K562 (cell line): ENCODE measurements around the gene BRME1. TPM values are rescaled to one million over a fixed set of nuclear protein-coding genes. Genes with fewer than 3 reads are reported as not detected.

Experiments
- CREB3 ChIP-seq: fragments of 450-650 bp; conservative IDR thresholded peaks from 2 replicates; pipeline ENCODE4 v1.6.1; 2016; ENCODE audit warnings: missing genetic modification characterization, low read depth, mild to moderate bottlenecking, missing compliant biosample characterization, moderate library complexity
- ESRRA ChIP-seq: fragments of 450-650 bp; IDR thresholded peaks from 2 replicates; pipeline ENCODE4 v1.6.1; 2014; ENCODE audit warnings: low read depth, mild to moderate bottlenecking, moderate library complexity, borderline replicate concordance
- FOXM1 ChIP-seq, 2 experiments: fragments of 450-650 bp in 1 of 2; sonication (generic) in 1 of 2; formaldehyde crosslinking in 1 of 2; IDR thresholded peaks; 2 replicates each; pipeline versions ENCODE4 v1.6.1 to v1.9.0; 2017 to 2022; ENCODE audit warnings: low read depth in 2 of 2, mild to moderate bottlenecking in 2 of 2, missing genetic modification reagents in 1 of 2, moderate library complexity in 1 of 2
- GTF2B ChIP-seq: IDR thresholded peaks from 2 replicates; pipeline ENCODE4 v1.6.1; 2011; ENCODE audit not compliant: insufficient read length; ENCODE audit errors: extremely low read depth
- IRF1 ChIP-seq: sonication (generic); formaldehyde crosslinking; IDR thresholded peaks from 2 replicates; pipeline ENCODE4 v1.8.0; 2022; ENCODE audit warnings: missing genetic modification reagents, mild to moderate bottlenecking, borderline replicate concordance
- KLF1 ChIP-seq: fragments of 450-650 bp; IDR thresholded peaks from 2 replicates; pipeline ENCODE4 v1.6.1; 2016; ENCODE audit warnings: missing genetic modification characterization, missing compliant biosample characterization
- POLR2B ChIP-seq: fragments of 450-650 bp; IDR thresholded peaks from 2 replicates; pipeline ENCODE4 v1.6.1; 2018; ENCODE audit warnings: low read depth; ENCODE audit not compliant: partially characterized antibody
- PYGO2 ChIP-seq: fragments of 450-650 bp; IDR thresholded peaks from 2 replicates; pipeline ENCODE4 v1.6.1; 2016; ENCODE audit warnings: mild to moderate bottlenecking, missing genetic modification characterization, moderate library complexity, missing compliant biosample characterization
- SMARCE1 ChIP-seq: fragments of 450-650 bp; IDR thresholded peaks from 2 replicates; pipeline ENCODE4 v1.7.1; 2016; ENCODE audit warnings: mild to moderate bottlenecking
- TBL1XR1 ChIP-seq, 2 experiments: IDR thresholded peaks; 2 replicates each; pipeline ENCODE4 v1.6.1; 2012; ENCODE audit warnings: improper control_type of control experiment in 2 of 2, low read length in 2 of 2, mild to moderate bottlenecking in 1 of 2
- ZBTB1 ChIP-seq: sonication (generic); formaldehyde crosslinking; IDR thresholded peaks from 2 replicates; pipeline ENCODE4 v1.8.1; 2023; ENCODE audit warnings: missing genetic modification reagents, low read depth, mild to moderate bottlenecking, borderline replicate concordance
- ZBTB17 ChIP-seq: fragments of 450-650 bp; formaldehyde crosslinking; IDR thresholded peaks from 2 replicates; pipeline ENCODE4 v1.4.0; 2020; ENCODE audit warnings: mild to moderate bottlenecking
- ZBTB49 ChIP-seq: sonication (generic); formaldehyde crosslinking; IDR thresholded peaks from 2 replicates; pipeline ENCODE4 v1.8.0; 2022; ENCODE audit warnings: missing genetic modification reagents, mild to moderate bottlenecking, borderline replicate concordance
- ZKSCAN8 ChIP-seq: fragments of 200-800 bp; sonication (Bioruptor generic); IDR thresholded peaks from 2 replicates; pipeline ENCODE4 v1.6.1; 2016; ENCODE audit warnings: missing genetic modification characterization, missing compliant biosample characterization
- ZNF197 ChIP-seq: fragments of 200-800 bp; sonication (Bioruptor generic); IDR thresholded peaks from 2 replicates; pipeline ENCODE4 v1.6.1; 2016; ENCODE audit warnings: low read depth, missing genetic modification characterization, missing compliant biosample characterization
- ZNF232 ChIP-seq: sonication (generic); formaldehyde crosslinking; IDR thresholded peaks from 2 replicates; pipeline ENCODE4 v1.8.0; 2022; ENCODE audit warnings: mild to moderate bottlenecking, missing genetic modification reagents
- ZNF41 ChIP-seq: fragments of 250-450 bp; sonication (Bioruptor Pico); conservative IDR thresholded peaks from 2 replicates; pipeline ENCODE4 v1.4.0; 2020; ENCODE audit warnings: mild to moderate bottlenecking
- ZNF518B ChIP-seq: fragments of 250-450 bp; sonication (Bioruptor Pico); IDR thresholded peaks from 2 replicates; pipeline ENCODE4 v1.5.0; 2021; ENCODE audit warnings: mild to moderate bottlenecking, moderate library complexity
- ZNF766 ChIP-seq: fragments of 200-800 bp; sonication (Bioruptor generic); conservative IDR thresholded peaks from 2 replicates; pipeline ENCODE4 v1.6.1; 2016; ENCODE audit warnings: missing genetic modification characterization, missing compliant biosample characterization
- polyA plus RNA-seq, 8 experiments: library from polyadenylated mRNA; depleted of rRNA in 4 of 8; stranded (reverse) in 5 of 8; unstranded in 3 of 8; fragments of >200 nt; fragmentation: Nextera tagmentation in 2 of 8; fragmentation: Illumina TruSeq in 1 of 8; extraction: Ambion mirVana in 2 of 8; extraction: Trizol in 1 of 8; gene quantifications; 2 replicates each; pipeline versions ENCODE4 v1.2.1 to v1.2.3, GENCODE V29; 2011 to 2014; ENCODE audit warnings: inconsistent platforms in 1 of 8, missing spikeins in 1 of 8
- total RNA-seq, 7 experiments: library from RNA; depleted of rRNA in 6 of 7; stranded (reverse); fragments of >200 nt in 6 of 7; fragmentation: Illumina TruSeq in 2 of 7; extraction: Trizol in 2 of 7; gene quantifications; 2 replicates each; pipeline versions ENCODE4 v1.2.1 to v1.2.3, GENCODE V29; 2011 to 2021; ENCODE audit warnings: low replicate concordance in 1 of 7

The BRME1 gene
- total and polyA plus RNA-seq, 9 of the 15 experiments (the other 6 are each of a cell fraction or from before 2014, with no cell fraction given) = 0.75 to 6.1 (median 3.6) TPM

GRCh38 chr19:13872695-13873389 is 33.1 kb downstream of the BRME1 start (continued):
- TF ChIP-seq IRF1 (CRISPR knock-in tag) = no peak
- TF ChIP-seq PYGO2 = no peak
- no peak for TF ChIP-seq ZBTB17 (CRISPR knock-in tag)
- TF ChIP-seq TBL1XR1 (IDR thresholded peaks at IDR 0.05; ENCODE audit: low read length in 2 of 2) = no peak
- no peak for TF ChIP-seq ZNF41 (CRISPR knock-in tag)
- TF ChIP-seq KLF1 = no peak
- TF ChIP-seq ZBTB1 (CRISPR knock-in tag) = no peak
- TF ChIP-seq ZNF197 (CRISPR knock-in tag) = no peak
- TF ChIP-seq ZKSCAN8 = no peak
- no peak for TF ChIP-seq POLR2B
- TF ChIP-seq ESRRA = no peak
- no peak for TF ChIP-seq FOXM1 (IDR thresholded peaks at IDR 0.05; ENCODE audit: low read depth)
- TF ChIP-seq FOXM1 (CRISPR knock-in tag; IDR thresholded peaks at IDR 0.05; ENCODE audit: low read depth) = no peak
- TF ChIP-seq ZBTB49 = no peak
- TF ChIP-seq ZNF766 (CRISPR knock-in tag) = no peak
- TF ChIP-seq SMARCE1 = no peak
- no peak for TF ChIP-seq ZNF518B
- no peak for TF ChIP-seq ZNF232 (CRISPR knock-in tag)
- TF ChIP-seq CREB3 (tag) = no peak
- TF ChIP-seq GTF2B = no peak
